Adipocyte (in vitro differentiated cells): ENCODE results near the gene RHOBTB1.

ENCODE experiments used
- DNase-seq: peaks from one replicate; pipeline ENCODE4 v3.0.0-alpha.2; 2015; ENCODE audit warnings: low read depth
- H3K27me3 ChIP-seq: replicated peaks from 2 replicates; pipeline ENCODE4 v1.7.0; 2013; ENCODE audit warnings: mild to moderate bottlenecking, low read length, moderate library complexity; ENCODE audit not compliant: control insufficient read depth, insufficient read depth
- H3K36me3 ChIP-seq: 2 replicates; pipeline ENCODE4 v1.7.0; 2013; ENCODE audit warnings: low read length, mild to moderate bottlenecking, moderate library complexity; ENCODE audit not compliant: control insufficient read depth, insufficient read depth, severe bottlenecking
- H3K4me1 ChIP-seq: 2 replicates; pipeline ENCODE4 v1.7.0; 2013; ENCODE audit warnings: mild to moderate bottlenecking, low read length, moderate library complexity; ENCODE audit not compliant: control insufficient read depth, insufficient read depth
- H3K4me3 ChIP-seq: 2 replicates; pipeline ENCODE4 v1.7.0; 2013; ENCODE audit warnings: mild to moderate bottlenecking, low read length, moderate library complexity
- H3K9ac ChIP-seq: 2 replicates; pipeline ENCODE4 v1.7.0; 2013; ENCODE audit warnings: mild to moderate bottlenecking, low read length, moderate library complexity
- H3K9me3 ChIP-seq: 2 replicates; pipeline ENCODE4 v1.7.0; 2013; ENCODE audit warnings: mild to moderate bottlenecking, low read length, moderate library complexity; ENCODE audit not compliant: control insufficient read depth

The RHOBTB1 gene

GRCh38 chr10:60953420-60953819 lies 9.4 kb upstream of the RHOBTB1 start:
- Histone ChIP-seq H3K4me1 (peaks cover 3% of the 10 kb centered on the region), H3K9ac (no peak overlapping the region), H3K9me3 (no peaks in the 10 kb centered on the region), H3K27me3 (no peaks in the 10 kb centered on the region), H3K36me3 (no peaks in the 10 kb centered on the region), H3K4me3 (no peak overlapping the region)
- no peak for DNase-seq

- no peak overlapping the region for H3K9ac ChIP-seq
- H3K4me1 ChIP-seq: peaks cover 3% of the 10 kb centered on the region
- no peaks in the 10 kb centered on the region for H3K27me3 ChIP-seq
These were observed 8.8 kb upstream of the RHOBTB1 start for GRCh38 chr10:60952846-60953220.

GRCh38 chr10:60952067-60952845 lies 8.3 kb upstream of the RHOBTB1 start:
- Histone ChIP-seq H3K9me3 (no peaks in the 10 kb centered on the region), H3K9ac (no peak overlapping the region), H3K27me3 (no peaks in the 10 kb centered on the region), H3K4me1 (peaks cover 3% of the 10 kb centered on the region), H3K36me3 (no peaks in the 10 kb centered on the region), H3K4me3 (no peak overlapping the region)
- DNase-seq: no peak

More at GRCh38 chr10:60952846-60953220, 8.8 kb upstream of the RHOBTB1 start:
- H3K9me3 ChIP-seq: no peaks in the 10 kb centered on the region
- no peak for DNase-seq
- no peak overlapping the region for H3K4me3 ChIP-seq
- H3K36me3 ChIP-seq: no peaks in the 10 kb centered on the region

- no peaks in the 10 kb centered on the region for H3K36me3 ChIP-seq
- no peaks in the 10 kb centered on the region for H3K9me3 ChIP-seq
- H3K9ac ChIP-seq: no peak overlapping the region
- H3K4me3 ChIP-seq: no peak overlapping the region
- H3K4me1 ChIP-seq: peaks cover 3% of the 10 kb centered on the region
- no peaks in the 10 kb centered on the region for H3K27me3 ChIP-seq
- DNase-seq: no peak
These were observed 7.3 kb upstream of the RHOBTB1 start for GRCh38 chr10:60951272-60951724.

- H3K4me1 ChIP-seq: no peaks in the 10 kb centered on the region
- DNase-seq: no peak
- no peaks in the 10 kb centered on the region for H3K27me3 ChIP-seq
- no peak overlapping the region for H3K9ac ChIP-seq
- no peaks in the 10 kb centered on the region for H3K9me3 ChIP-seq
- no peak overlapping the region for H3K4me3 ChIP-seq
- H3K36me3 ChIP-seq: no peaks in the 10 kb centered on the region
These were observed 6.3 kb upstream of the RHOBTB1 start for GRCh38 chr10:60950300-60950699.

- H3K36me3 ChIP-seq: no peaks in the 10 kb centered on the region
- no peak overlapping the region for H3K9ac ChIP-seq
- peaks cover 5% of the 10 kb centered on the region for H3K4me1 ChIP-seq
- H3K27me3 ChIP-seq: no peaks in the 10 kb centered on the region
- H3K9me3 ChIP-seq: no peaks in the 10 kb centered on the region
- H3K4me3 ChIP-seq: no peak overlapping the region
- no peak for DNase-seq
These were observed 4.9 kb upstream of the RHOBTB1 start for GRCh38 chr10:60948851-60949250.

GRCh38 chr10:60944910-60945297 lies 919 bp upstream of the RHOBTB1 start:
- H3K9ac ChIP-seq: peak overlapping the region; percentile 94
- H3K9me3 ChIP-seq: no peaks in the 10 kb centered on the region
- H3K36me3 ChIP-seq: no peaks in the 10 kb centered on the region
- peaks cover 38% of the 10 kb centered on the region for H3K4me1 ChIP-seq
- no peak for DNase-seq
- no peaks in the 10 kb centered on the region for H3K27me3 ChIP-seq
- peak overlapping the region; percentile 84 for H3K4me3 ChIP-seq

GRCh38 chr10:60943316-60944057 lies 498 bp downstream of the RHOBTB1 start:
- Histone ChIP-seq H3K36me3 (no peaks in the 10 kb centered on the region), H3K4me3 (peak overlapping the region; percentile 84), H3K9me3 (no peaks in the 10 kb centered on the region), H3K9ac (peak overlapping the region; percentile 94), H3K4me1 (peaks cover 41% of the 10 kb centered on the region), H3K27me3 (no peaks in the 10 kb centered on the region)
- peak; percentile 73 for DNase-seq

- Histone ChIP-seq H3K27me3 (no peaks in the 10 kb centered on the region), H3K4me3 (peak overlapping the region; percentile 84), H3K36me3 (no peaks in the 10 kb centered on the region), H3K9ac (peak overlapping the region; percentile 94), H3K4me1 (peaks cover 44% of the 10 kb centered on the region), H3K9me3 (no peaks in the 10 kb centered on the region)
- DNase-seq: peak; percentile 61
These were observed 1.1 kb downstream of the RHOBTB1 start for GRCh38 chr10:60942788-60943315.

GRCh38 chr10:60942134-60942787 lies 1.7 kb downstream of the RHOBTB1 start:
- no peak for DNase-seq
- Histone ChIP-seq H3K27me3 (no peaks in the 10 kb centered on the region), H3K4me3 (peak overlapping the region; percentile 84), H3K4me1 (peaks cover 45% of the 10 kb centered on the region), H3K36me3 (no peaks in the 10 kb centered on the region), H3K9ac (peak overlapping the region; percentile 94), H3K9me3 (no peaks in the 10 kb centered on the region)

GRCh38 chr10:60940446-60940845 lies 3.5 kb downstream of the RHOBTB1 start:
- H3K4me3 ChIP-seq: no peak overlapping the region
- H3K36me3 ChIP-seq: no peaks in the 10 kb centered on the region
- DNase-seq: peak; percentile 41
- peaks cover 45% of the 10 kb centered on the region for H3K4me1 ChIP-seq
- H3K9ac ChIP-seq: no peak overlapping the region
- H3K27me3 ChIP-seq: no peaks in the 10 kb centered on the region
- H3K9me3 ChIP-seq: no peaks in the 10 kb centered on the region
